Activated naive CD8-positive, alpha-beta T cell treated with anti-CD3 and anti-CD28 coated beads, Interleukin-2, amount 50 U/mL, for 24 hours (primary cell): ENCODE data around the gene IL13.

ENCODE experiments used
- ATAC-seq: fragments of 150-1000 bp; cut with Tn5 transposase; one replicate; pipeline ENCODE4 v1.10.0; 2021
- DNase-seq: peaks from one replicate; pipeline ENCODE4 v3.0.0; 2021
- H3K27ac Mint-ChIP-seq: one replicate; pipeline ENCODE4 v1.8.0; 2021; ENCODE audit warnings: mild to moderate bottlenecking, mixed read lengths
- H3K27me3 Mint-ChIP-seq: one replicate; pipeline ENCODE4 v1.8.0; 2021; ENCODE audit warnings: mixed read lengths
- H3K36me3 Mint-ChIP-seq: one replicate; pipeline ENCODE4 v1.8.0; 2021; ENCODE audit warnings: low read depth, mixed read lengths
- H3K4me1 Mint-ChIP-seq: one replicate; pipeline ENCODE4 v1.8.0; 2021; ENCODE audit warnings: mixed read lengths
- H3K4me3 Mint-ChIP-seq: one replicate; pipeline ENCODE4 v1.8.0; 2021; ENCODE audit warnings: mild to moderate bottlenecking, moderate library complexity, mixed read lengths
- H3K9me3 Mint-ChIP-seq: one replicate; pipeline ENCODE4 v1.8.0; 2021; ENCODE audit warnings: mixed read lengths

IL13 gene

GRCh38 chr5:132644177-132644576 is 13.8 kb upstream of the IL13 start:
- Mint-ChIP-seq H3K27ac (no peak overlapping the region), H3K36me3 (peaks cover 40% of the 10 kb centered on the region)

GRCh38 chr5:132646583-132647266 is 11.2 kb upstream of the IL13 start:
- Mint-ChIP-seq H3K9me3 (peaks cover 18% of the 10 kb centered on the region), H3K27ac (no peak overlapping the region), H3K27me3 (peaks cover 5% of the 10 kb centered on the region), H3K36me3 (peaks cover 30% of the 10 kb centered on the region), H3K4me1 (peaks cover 22% of the 10 kb centered on the region), H3K4me3 (no peak overlapping the region)
- ATAC-seq (no peak), DNase-seq (no peak)

More at GRCh38 chr5:132644177-132644576, 13.8 kb upstream of the IL13 start:
- no peak overlapping the region for H3K4me3 Mint-ChIP-seq
- H3K27me3 Mint-ChIP-seq = peaks cover 4% of the 10 kb centered on the region
- DNase-seq (no peak), ATAC-seq (no peak)
- peaks cover 10% of the 10 kb centered on the region for H3K9me3 Mint-ChIP-seq
- H3K4me1 Mint-ChIP-seq = peaks cover 42% of the 10 kb centered on the region

- Mint-ChIP-seq H3K36me3 (peaks cover 24% of the 10 kb centered on the region), H3K27ac (no peak overlapping the region), H3K27me3 (peaks cover 9% of the 10 kb centered on the region), H3K4me3 (no peak overlapping the region), H3K9me3 (peaks cover 23% of the 10 kb centered on the region), H3K4me1 (peaks cover 15% of the 10 kb centered on the region)
- ATAC-seq (no peak), DNase-seq (no peak)
Observed at GRCh38 chr5:132647473-132647872, 10.5 kb upstream of the IL13 start.

GRCh38 chr5:132648355-132648754 is 9.6 kb upstream of the IL13 start:
- Mint-ChIP-seq H3K4me1 (peaks cover 6% of the 10 kb centered on the region), H3K27ac (no peak overlapping the region), H3K4me3 (no peak overlapping the region), H3K36me3 (peaks cover 16% of the 10 kb centered on the region), H3K9me3 (peaks cover 23% of the 10 kb centered on the region), H3K27me3 (peaks cover 10% of the 10 kb centered on the region)
- DNase-seq (no peak), ATAC-seq (no peak)

- H3K4me1 Mint-ChIP-seq = peaks cover 12% of the 10 kb centered on the region
- no peak overlapping the region for H3K4me3 Mint-ChIP-seq
- peaks cover 1% of the 10 kb centered on the region for H3K36me3 Mint-ChIP-seq
- DNase-seq (no peak), ATAC-seq (no peak)
- H3K27ac Mint-ChIP-seq = no peak overlapping the region
- peaks cover 38% of the 10 kb centered on the region for H3K27me3 Mint-ChIP-seq
- peaks cover 23% of the 10 kb centered on the region for H3K9me3 Mint-ChIP-seq
Observed at GRCh38 chr5:132651838-132652469, 6.0 kb upstream of the IL13 start.

- no peak overlapping the region for H3K4me3 Mint-ChIP-seq
- H3K36me3 Mint-ChIP-seq = peaks cover 1% of the 10 kb centered on the region
- H3K9me3 Mint-ChIP-seq = peaks cover 14% of the 10 kb centered on the region
- DNase-seq (no peak), ATAC-seq (no peak)
- peaks cover 28% of the 10 kb centered on the region for H3K4me1 Mint-ChIP-seq
- no peak overlapping the region for H3K27ac Mint-ChIP-seq
- H3K27me3 Mint-ChIP-seq = peaks cover 43% of the 10 kb centered on the region
Observed at GRCh38 chr5:132653716-132654115, 4.3 kb upstream of the IL13 start.

- Mint-ChIP-seq H3K4me3 (peak overlapping the region; percentile 45), H3K27me3 (peaks cover 42% of the 10 kb centered on the region), H3K4me1 (peaks cover 42% of the 10 kb centered on the region), H3K9me3 (peaks cover 8% of the 10 kb centered on the region), H3K27ac (no peak overlapping the region), H3K36me3 (no peaks in the 10 kb centered on the region)
- peak; percentile 71 for DNase-seq
- ATAC-seq = peak; percentile 52
Observed at GRCh38 chr5:132655821-132656773, 1.9 kb upstream of the IL13 start.

- H3K27me3 Mint-ChIP-seq = peaks cover 40% of the 10 kb centered on the region
- H3K9me3 Mint-ChIP-seq = peaks cover 4% of the 10 kb centered on the region
- DNase-seq = peak; percentile 19
- H3K36me3 Mint-ChIP-seq = no peaks in the 10 kb centered on the region
- ATAC-seq = peak; percentile 35
- H3K4me1 Mint-ChIP-seq = peaks cover 46% of the 10 kb centered on the region
- H3K4me3 Mint-ChIP-seq = peak overlapping the region; percentile 45
- no peak overlapping the region for H3K27ac Mint-ChIP-seq
Observed at GRCh38 chr5:132656774-132657355, 1.1 kb upstream of the IL13 start.

GRCh38 chr5:132658381-132659302 is 669 bp downstream of the IL13 start:
- Mint-ChIP-seq H3K4me1 (peaks cover 62% of the 10 kb centered on the region), H3K27ac (peak overlapping the region; percentile 50), H3K9me3 (no peaks in the 10 kb centered on the region), H3K4me3 (peak overlapping the region; percentile 64), H3K36me3 (no peaks in the 10 kb centered on the region), H3K27me3 (peaks cover 33% of the 10 kb centered on the region)
- ATAC-seq (no peak), DNase-seq (no peak)

- peaks cover 71% of the 10 kb centered on the region for H3K4me1 Mint-ChIP-seq
- H3K27me3 Mint-ChIP-seq = peaks cover 23% of the 10 kb centered on the region
- DNase-seq (no peak), ATAC-seq (no peak)
- H3K9me3 Mint-ChIP-seq = no peaks in the 10 kb centered on the region
- no peaks in the 10 kb centered on the region for H3K36me3 Mint-ChIP-seq
- H3K27ac Mint-ChIP-seq = no peak overlapping the region
- H3K4me3 Mint-ChIP-seq = peak overlapping the region; percentile 36
Observed at GRCh38 chr5:132659598-132660493, 1.9 kb downstream of the IL13 start.

GRCh38 chr5:132661231-132662003 is 3.4 kb downstream of the IL13 start:
- Mint-ChIP-seq H3K9me3 (no peaks in the 10 kb centered on the region), H3K36me3 (no peaks in the 10 kb centered on the region), H3K27ac (peak overlapping the region; percentile 42), H3K4me3 (no peak overlapping the region), H3K4me1 (peaks cover 70% of the 10 kb centered on the region), H3K27me3 (peaks cover 14% of the 10 kb centered on the region)
- no peak for ATAC-seq
- peak; percentile 34 for DNase-seq

- no peak for ATAC-seq
- Mint-ChIP-seq H3K27me3 (peaks cover 8% of the 10 kb centered on the region), H3K9me3 (no peaks in the 10 kb centered on the region), H3K4me3 (no peak overlapping the region), H3K27ac (no peak overlapping the region), H3K4me1 (peaks cover 65% of the 10 kb centered on the region), H3K36me3 (no peaks in the 10 kb centered on the region)
- no peak for DNase-seq
Observed at GRCh38 chr5:132662004-132662401, 4.0 kb downstream of the IL13 start.
